NCI-H2196 treated with DMSO at 0.1 percent for 48 hours (cell line): Measurements from ENCODE around the gene MAP3K14.
A peak's percentile ranks its signal among the peaks of the same experiment; 100 is the strongest.

Experiments
- DNase-seq: peaks from one replicate; lab custom pipeline; 2025; ENCODE audit not compliant: unreplicated experiment; lab: John Stamatoyannopoulos, UW

Gene MAP3K14

GRCh38 chr17:45339646-45340605 is 23.1 kb upstream of the MAP3K14 start:
- DNase-seq: no peak

DNA sequence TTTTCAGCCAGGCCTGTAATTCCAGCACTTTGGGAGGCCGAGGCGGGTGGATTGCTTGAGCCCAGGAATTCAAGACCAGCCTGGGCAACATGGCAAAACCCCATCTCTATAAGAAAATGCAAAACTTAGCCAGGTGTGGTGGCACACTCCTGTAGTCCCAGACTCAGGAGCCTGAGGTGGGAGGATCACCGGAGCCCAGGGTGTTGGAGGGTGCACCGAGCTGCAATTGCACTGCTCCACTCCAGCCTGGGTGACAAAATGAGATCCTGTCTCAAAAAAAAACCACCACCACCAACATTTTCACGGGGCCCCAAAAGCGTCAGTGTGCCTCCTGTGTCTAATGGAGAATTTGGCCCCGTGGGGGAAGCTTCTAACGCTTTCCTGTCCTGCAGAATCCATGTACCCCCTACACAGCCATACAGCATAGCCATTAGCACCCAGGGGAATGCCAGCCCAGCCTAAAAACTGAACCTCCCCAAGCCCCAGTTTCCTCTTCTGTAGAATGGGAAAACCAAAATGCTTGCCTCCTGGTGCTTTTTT is 22.2 kb upstream of the MAP3K14 start:
- no peak for DNase-seq

GRCh38 chr17:45338023-45338781 is 21.4 kb upstream of the MAP3K14 start:
- DNase-seq: no peak

- no peak for DNase-seq
These were observed 19.8 kb upstream of the MAP3K14 start for GRCh38 chr17:45336390-45337182.

DNA sequence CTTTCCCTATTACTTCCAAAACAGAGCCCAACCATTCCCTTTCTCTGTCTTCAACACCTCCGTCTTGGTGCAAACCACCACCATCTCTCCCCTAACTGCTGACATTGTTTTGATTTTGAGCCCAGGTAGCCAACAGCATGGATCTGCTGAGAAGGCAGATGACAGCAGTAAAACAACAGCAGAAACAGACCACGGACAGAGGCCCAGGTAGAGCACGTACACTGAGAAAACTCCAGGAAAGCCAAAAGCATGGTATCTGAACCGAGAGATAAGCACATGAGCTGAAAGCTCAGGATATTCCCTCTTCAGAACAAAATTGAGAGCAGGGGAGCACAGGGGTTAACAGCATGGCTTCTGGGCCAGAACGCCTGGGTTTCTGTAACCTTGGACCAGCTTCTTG is 18.9 kb upstream of the MAP3K14 start:
- DNase-seq: no peak

- DNase-seq: no peak
These were observed 18.2 kb upstream of the MAP3K14 start for GRCh38 chr17:45334701-45335677.

DNA sequence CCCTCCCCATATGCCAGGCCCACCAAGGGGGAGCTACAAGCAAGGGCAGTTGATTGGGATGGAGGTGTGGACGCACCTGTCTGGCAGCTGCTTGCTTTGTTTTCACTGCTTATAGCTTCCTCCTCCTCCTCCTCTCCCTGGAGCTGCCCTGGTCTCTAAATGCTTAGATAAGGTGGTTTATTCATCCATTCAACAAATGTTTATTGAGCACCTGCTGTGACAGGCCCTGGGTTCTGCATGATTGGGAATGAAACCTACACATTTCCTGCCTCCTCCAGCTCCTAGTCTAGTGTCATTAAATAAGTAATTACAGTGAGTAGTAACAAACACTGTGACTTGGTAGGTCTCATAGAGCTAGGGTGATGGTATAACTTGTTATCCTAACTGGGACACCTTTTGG is 17.4 kb upstream of the MAP3K14 start:
- peak; percentile 58 for DNase-seq

GRCh38 chr17:45333702-45334092 is 16.9 kb upstream of the MAP3K14 start:
- no peak for DNase-seq

DNA sequence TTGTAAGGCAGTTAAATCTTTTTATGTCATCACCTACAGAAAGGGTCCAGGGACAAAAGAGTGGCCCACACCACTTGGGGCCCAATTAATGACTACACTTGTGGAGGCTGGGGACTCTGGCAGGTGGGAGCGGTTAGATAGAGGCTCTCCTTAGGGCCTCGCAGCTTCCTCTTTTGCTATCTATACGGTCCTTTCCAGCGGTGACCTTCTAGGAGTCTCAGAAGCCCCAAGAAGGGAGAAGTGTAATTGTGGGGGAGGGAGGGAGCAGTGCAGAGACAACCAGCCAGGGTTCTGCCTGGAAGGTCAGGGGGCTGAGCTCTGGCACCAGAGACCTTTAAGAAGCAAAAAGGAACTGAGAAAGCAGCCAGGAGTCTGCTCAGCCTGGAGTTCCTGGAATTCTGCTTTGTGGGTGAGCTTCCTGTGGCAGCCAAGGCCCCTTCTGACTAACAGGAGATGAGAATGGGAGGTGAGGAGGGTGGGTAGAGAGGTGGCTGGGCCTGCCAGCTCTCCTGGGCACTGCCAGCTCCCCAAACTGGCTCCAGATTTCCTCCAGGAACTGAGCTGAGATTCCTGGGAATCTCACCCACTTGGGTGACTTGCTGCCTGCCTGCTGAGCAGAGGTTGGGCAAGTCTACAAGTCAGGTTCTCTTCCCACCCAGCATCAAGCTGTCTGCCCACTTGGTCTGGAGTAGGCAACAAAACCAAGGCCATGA is 16.3 kb upstream of the MAP3K14 start:
- no peak for DNase-seq

- no peak for DNase-seq
These were observed 15.7 kb upstream of the MAP3K14 start for GRCh38 chr17:45332505-45332904.

- no peak for DNase-seq
These were observed 9.8 kb upstream of the MAP3K14 start for GRCh38 chr17:45326626-45327025.

GRCh38 chr17:45325810-45326209 is 9.0 kb upstream of the MAP3K14 start:
- DNase-seq: no peak

GRCh38 chr17:45324336-45324735 is 7.5 kb upstream of the MAP3K14 start:
- DNase-seq: no peak

- no peak for DNase-seq
These were observed 5.3 kb upstream of the MAP3K14 start for GRCh38 chr17:45322168-45322567.

DNA sequence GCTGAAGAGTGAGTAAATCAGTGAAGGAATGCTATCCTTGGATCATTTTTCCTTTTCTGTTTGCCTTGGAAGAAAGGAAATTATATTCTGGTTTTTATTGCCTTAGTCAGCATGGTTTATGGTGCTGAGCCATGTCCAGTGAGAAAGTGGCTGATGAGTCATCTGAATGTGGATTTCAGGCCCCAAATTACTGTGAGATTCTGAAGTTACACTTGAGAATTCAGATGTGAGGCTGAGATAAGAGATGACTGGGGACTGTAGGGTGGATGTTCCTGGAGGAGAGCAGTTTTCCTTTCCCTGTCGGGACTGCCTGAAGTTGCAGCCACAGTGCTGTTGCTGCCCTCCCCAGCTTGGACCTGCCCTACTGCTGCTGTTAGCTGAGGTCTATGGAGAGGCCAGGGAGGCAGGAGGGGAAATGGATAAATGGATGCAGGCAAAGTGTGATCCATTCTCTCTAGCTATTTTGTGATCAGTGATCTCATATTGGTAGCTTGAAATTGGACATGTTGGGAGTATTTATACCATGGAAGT is 4.2 kb upstream of the MAP3K14 start:
- no peak for DNase-seq

GRCh38 chr17:45320349-45320930 is 3.6 kb upstream of the MAP3K14 start:
- DNase-seq: no peak

DNA sequence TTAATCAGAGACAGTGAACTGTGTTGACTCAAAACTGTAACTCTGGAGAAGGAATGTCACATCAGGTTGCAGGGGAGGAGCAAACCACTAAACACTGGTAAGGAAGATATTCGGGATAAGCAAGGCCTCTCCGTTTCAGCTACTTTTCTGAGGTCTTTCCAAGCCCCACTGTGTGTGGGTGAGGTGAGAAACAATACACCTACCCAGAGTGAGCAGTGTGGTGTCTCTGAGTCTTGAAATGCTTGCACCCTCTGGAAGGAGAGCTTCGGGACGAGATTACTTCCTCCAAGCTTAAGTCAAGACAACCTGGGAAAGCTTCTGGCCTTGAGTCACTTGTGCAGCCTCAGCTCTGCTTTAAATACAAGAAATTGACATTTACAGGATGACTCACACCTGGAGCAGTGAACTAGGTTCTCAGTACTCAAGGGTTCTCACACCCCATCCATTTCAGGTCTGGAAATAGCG is 2.5 kb upstream of the MAP3K14 start:
- DNase-seq: no peak

DNA sequence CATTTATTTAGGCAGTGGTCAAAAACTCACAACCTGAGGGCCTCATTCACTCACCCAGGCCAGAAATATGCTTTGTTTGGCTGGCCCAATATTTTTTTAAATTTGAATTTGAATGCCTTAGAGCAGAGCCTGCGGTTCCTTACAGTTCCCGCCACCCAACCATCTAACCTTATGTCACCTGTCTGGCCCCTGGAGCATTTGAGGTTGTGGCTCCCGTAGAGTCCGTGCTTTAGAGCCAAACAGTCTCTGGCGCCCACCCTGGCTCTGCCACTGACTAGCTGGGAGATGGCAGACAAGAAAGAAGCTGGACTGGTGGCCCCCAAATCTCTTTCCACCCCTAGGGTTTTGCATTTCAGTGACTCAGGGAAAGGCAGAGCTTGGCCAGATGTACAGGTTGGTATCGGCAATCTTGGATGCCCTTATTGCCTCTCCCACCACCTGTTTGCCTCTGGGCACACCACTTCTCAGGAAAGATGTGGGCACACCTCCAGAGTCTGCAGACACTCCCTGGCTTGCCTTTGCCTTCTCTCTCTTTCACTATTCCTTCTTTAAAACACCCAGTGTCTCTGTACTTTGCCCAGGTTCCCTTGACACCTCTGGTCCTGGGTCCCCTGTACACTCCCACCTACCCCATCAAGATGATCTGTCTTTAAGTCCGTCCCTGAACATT is 1.9 kb upstream of the MAP3K14 start:
- no peak for DNase-seq
